ENCODE data around the gene HCST.
A peak's percentile ranks its signal among the peaks of the same experiment; 100 is the strongest.

The HCST gene

GRCh38 chr19:35856546-35857149 lies 45.7 kb upstream of the HCST start, which contains the start of gene KIRREL2:
Gene KIRREL2 (plus strand): TSS chr19:35856911. CDS start chr19:35857120, 209 bp downstream.
- TF ChIP-seq CSRNP3 (CRISPR knock-in tag; IDR thresholded peaks at IDR 0.05) (no peak), ZNF565 (CRISPR knock-in tag; conservative IDR thresholded peaks at IDR 0.05; ENCODE audit: low read depth) (no peak), SNAI2 (CRISPR knock-in tag; IDR thresholded peaks at IDR 0.05) (no peak), BACH2 (CRISPR knock-in tag; IDR thresholded peaks at IDR 0.05; ENCODE audit: borderline replicate concordance) (no peak), ISL1 (CRISPR knock-in tag; IDR thresholded peaks at IDR 0.05) (no peak), RARB (CRISPR knock-in tag; IDR thresholded peaks at IDR 0.05) (no peak), CREB5 (CRISPR knock-in tag; IDR thresholded peaks at IDR 0.05; ENCODE audit: low read depth) (no peak), ARNTL (CRISPR knock-in tag; IDR thresholded peaks at IDR 0.05; ENCODE audit: borderline replicate concordance, low read depth) (no peak)
- peak; percentile 82 for ATAC-seq

- ATAC-seq, result no peak
- TF ChIP-seq BACH2 (CRISPR knock-in tag; IDR thresholded peaks at IDR 0.05; ENCODE audit: borderline replicate concordance) (no peak), SNAI2 (CRISPR knock-in tag; IDR thresholded peaks at IDR 0.05) (no peak), ARNTL (CRISPR knock-in tag; IDR thresholded peaks at IDR 0.05; ENCODE audit: borderline replicate concordance, low read depth) (no peak), ISL1 (CRISPR knock-in tag; IDR thresholded peaks at IDR 0.05) (no peak)
Observed at GRCh38 chr19:35858311-35858710, 44.0 kb upstream of the HCST start.

GRCh38 chr19:35859414-35859813 lies 42.9 kb upstream of the HCST start:
- TF ChIP-seq ZNF565 (CRISPR knock-in tag; conservative IDR thresholded peaks at IDR 0.05; ENCODE audit: low read depth) (no peak), CREB5 (CRISPR knock-in tag; IDR thresholded peaks at IDR 0.05; ENCODE audit: low read depth) (no peak), ZFP30 (CRISPR knock-in tag; IDR thresholded peaks at IDR 0.05) (no peak), RARB (CRISPR knock-in tag; IDR thresholded peaks at IDR 0.05) (no peak), POU6F1 (CRISPR knock-in tag; IDR thresholded peaks at IDR 0.05; ENCODE audit: borderline replicate concordance, low read depth) (no peak), ZC3H10 (CRISPR knock-in tag; IDR thresholded peaks at IDR 0.05) (no peak), ARNTL (CRISPR knock-in tag; IDR thresholded peaks at IDR 0.05; ENCODE audit: borderline replicate concordance, low read depth) (no peak), ZFP3 (CRISPR knock-in tag; IDR thresholded peaks at IDR 0.05) (no peak), ZNF8 (CRISPR knock-in tag; IDR thresholded peaks at IDR 0.05) (no peak)

GRCh38 chr19:35860436-35860817 lies 41.9 kb upstream of the HCST start:
- no peak for ATAC-seq
- no peak for TF ChIP-seq CSDC2 (CRISPR knock-in tag; IDR thresholded peaks at IDR 0.05)
- no peak for TF ChIP-seq ZNF70 (CRISPR knock-in tag; IDR thresholded peaks at IDR 0.05)
- TF ChIP-seq POU6F1 (CRISPR knock-in tag; IDR thresholded peaks at IDR 0.05; ENCODE audit: borderline replicate concordance, low read depth), result no peak
- TF ChIP-seq PATZ1 (CRISPR knock-in tag; IDR thresholded peaks at IDR 0.05; ENCODE audit: borderline replicate concordance), result no peak
- no peak for TF ChIP-seq CSRNP3 (CRISPR knock-in tag; IDR thresholded peaks at IDR 0.05)
- no peak for TF ChIP-seq TSHZ2 (CRISPR knock-in tag; IDR thresholded peaks at IDR 0.05)
- no peak for TF ChIP-seq GLIS3 (CRISPR knock-in tag; IDR thresholded peaks at IDR 0.05)
- TF ChIP-seq ZFP30 (CRISPR knock-in tag; IDR thresholded peaks at IDR 0.05), result no peak
- TF ChIP-seq PPARA (CRISPR knock-in tag; IDR thresholded peaks at IDR 0.05; ENCODE audit: borderline replicate concordance), result no peak

More at GRCh38 chr19:35859414-35859813, 42.9 kb upstream of the HCST start:
- ATAC-seq, result no peak
